WTC11 (cell line): ENCODE results near the gene IGSF9B. TPM values are rescaled to one million over a fixed set of nuclear protein-coding genes. Genes with fewer than 3 reads are reported as not detected.

Source experiments
- ATAC-seq: fragments of 200-7000 bp; cut with Tn5 transposase; 2 replicates; pipeline ENCODE4 v1.10.0; 2021; ENCODE audit warnings: mild to moderate bottlenecking, moderate library complexity
- CTCF ChIA-PET: fragments of 300-600 bp; sonication (Branson Sonifier 250); formaldehyde crosslinking; loops from one replicate; lab custom pipeline; 2021; ENCODE audit warnings: antibody characterized with exemption; lab: Charles Lee
- POLR2A ChIA-PET: fragments of 350-600 bp; sonication (Branson Sonifier 250); formaldehyde crosslinking; loops from one replicate; lab custom pipeline; 2021; ENCODE audit warnings: antibody characterized with exemption; lab: Charles Lee
- DNase-seq: peaks from one replicate; pipeline ENCODE4 v3.0.0; 2021; ENCODE audit warnings: low spot score
- H3K27ac Mint-ChIP-seq: 2 replicates; pipeline ENCODE4 v1.8.0; 2021; ENCODE audit warnings: mixed read lengths
- H3K27me3 Mint-ChIP-seq: 2 replicates; pipeline ENCODE4 v1.8.0; 2021; ENCODE audit warnings: low read depth, mild to moderate bottlenecking, moderate library complexity, mixed read lengths
- H3K36me3 Mint-ChIP-seq: 2 replicates; pipeline ENCODE4 v1.8.0; 2021; ENCODE audit warnings: mixed read lengths
- H3K4me1 Mint-ChIP-seq: 2 replicates; pipeline ENCODE4 v1.8.0; 2022; ENCODE audit warnings: mixed read lengths
- H3K4me3 Mint-ChIP-seq: 2 replicates; pipeline ENCODE4 v1.8.0; 2021; ENCODE audit warnings: mild to moderate bottlenecking, moderate library complexity, mixed read lengths
- H3K9me3 Mint-ChIP-seq: 2 replicates; pipeline ENCODE4 v1.8.0; 2021; ENCODE audit warnings: mixed read lengths
- ATF6 ChIP-seq: sonication (generic); formaldehyde crosslinking; IDR thresholded peaks from 2 replicates; pipeline ENCODE4 v1.8.1; 2023; ENCODE audit warnings: mild to moderate bottlenecking, missing genetic modification reagents
- E2F4 ChIP-seq: sonication (generic); formaldehyde crosslinking; IDR thresholded peaks from 2 replicates; pipeline ENCODE4 v1.8.1; 2022; ENCODE audit warnings: low read depth, mild to moderate bottlenecking, moderate library complexity, missing genetic modification reagents, borderline replicate concordance
- PRRX2 ChIP-seq: fragments of 250-450 bp; sonication (Bioruptor Pico); IDR thresholded peaks from 2 replicates; pipeline ENCODE4 v1.8.0; 2021; ENCODE audit warnings: mild to moderate bottlenecking
- STAT6 ChIP-seq: sonication (generic); formaldehyde crosslinking; conservative IDR thresholded peaks from 2 replicates; pipeline ENCODE4 v1.8.1; 2023; ENCODE audit warnings: mild to moderate bottlenecking, low read depth, missing genetic modification reagents, moderate library complexity
- USF1 ChIP-seq: sonication (generic); formaldehyde crosslinking; IDR thresholded peaks from 2 replicates; pipeline ENCODE4 v1.8.0; 2022; ENCODE audit warnings: mild to moderate bottlenecking, missing genetic modification reagents
- ZMAT4 ChIP-seq: fragments of 250-450 bp; sonication (Bioruptor Pico); IDR thresholded peaks from 2 replicates; pipeline ENCODE4 v1.9.0; 2021; ENCODE audit warnings: mild to moderate bottlenecking
- ZNF532 ChIP-seq: fragments of 250-450 bp; sonication (Bioruptor Pico); IDR thresholded peaks from 2 replicates; pipeline ENCODE4 v1.9.0; 2021; ENCODE audit warnings: mild to moderate bottlenecking, borderline replicate concordance
- total RNA-seq: library from RNA; stranded (reverse); gene quantifications from 3 replicates; pipeline ENCODE4 v1.2.3, GENCODE V29; 2021

IGSF9B gene
- total RNA-seq, 1 experiment from 2014 or later, result 52.7 TPM

- DNase-seq, result no peak
- ChIA-PET POLR2A (no interaction called here), CTCF (interaction anchor here (0.9 to 1.2 kb wide), 3 partner anchors 33 to 817 kb away, joined by 3 read pairs; no protein-coding TSS in a partner anchor)
These were observed 61.2 kb downstream of the IGSF9B start for GRCh38 chr11:133895551-133895950.

More at GRCh38 chr11:133895551-133895950, 61.2 kb downstream of the IGSF9B start:
- Mint-ChIP-seq H3K9me3 (no peaks in the 10 kb centered on the region), H3K36me3 (peaks cover 17% of the 10 kb centered on the region), H3K27me3 (no peaks in the 10 kb centered on the region), H3K4me3 (no peak overlapping the region), H3K27ac (peak overlapping the region; percentile 21; the same call in 1 of the 2 replicates), H3K4me1 (peaks cover 40% of the 10 kb centered on the region)
- TF ChIP-seq PRRX2 (no peak), USF1 (CRISPR knock-in tag) (no peak), ZMAT4 (CRISPR knock-in tag) (no peak), STAT6 (CRISPR knock-in tag) (no peak), ZNF532 (CRISPR knock-in tag) (no peak), ATF6 (CRISPR knock-in tag) (no peak), E2F4 (CRISPR knock-in tag) (no peak)
- peak; percentile 10 for ATAC-seq
